Astrocyte of the cerebellum (primary cell): ENCODE results near the gene CTNNAL1.
"Not testable (repeated sequence)": the region's sequence is repeated elsewhere in the genome, so short reads cannot be mapped to it uniquely, and the experiment has no call there.

Experiments
- DNase-seq: peaks from one replicate; pipeline ENCODE4 v3.0.0-alpha.2; 2011; ENCODE audit warnings: low read depth
- H3K4me3 ChIP-seq: 2 replicates; pipeline ENCODE4 v1.5.1; 2011; ENCODE audit warnings: mild to moderate bottlenecking, low read depth, low read length, moderate library complexity
- CTCF ChIP-seq: IDR thresholded peaks from 2 replicates; pipeline ENCODE4 v1.5.1; 2012; ENCODE audit warnings: low read length, low read depth, moderate library complexity, mild to moderate bottlenecking; ENCODE audit errors: missing control alignments
- in situ Hi-C: cut with HindIII; loops from 2 replicates; pipeline ENCODE4 v1.10.0; 2017; ENCODE audit warnings: low sequenced_read_pairs

Gene CTNNAL1

DNA sequence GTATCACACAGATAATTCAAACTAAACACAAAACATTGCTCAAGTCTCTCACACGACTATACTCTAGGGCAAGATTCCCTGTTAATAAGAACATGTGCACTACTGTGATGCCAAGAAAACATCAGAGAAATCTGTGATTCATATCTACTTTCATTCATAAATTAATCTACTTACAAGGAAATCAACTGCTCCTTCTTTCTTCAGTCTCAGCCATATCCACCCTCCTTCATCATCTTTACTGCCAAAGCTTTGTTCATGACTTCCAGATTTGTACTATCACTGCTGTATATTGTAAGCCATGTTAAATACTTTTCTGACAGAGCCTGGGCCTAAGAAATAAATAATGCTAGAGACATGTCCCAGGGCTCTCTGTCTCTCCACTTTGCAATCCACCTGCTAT lies 35.1 kb downstream of the CTNNAL1 start:
- H3K4me3 ChIP-seq = no peak overlapping the region

DNA sequence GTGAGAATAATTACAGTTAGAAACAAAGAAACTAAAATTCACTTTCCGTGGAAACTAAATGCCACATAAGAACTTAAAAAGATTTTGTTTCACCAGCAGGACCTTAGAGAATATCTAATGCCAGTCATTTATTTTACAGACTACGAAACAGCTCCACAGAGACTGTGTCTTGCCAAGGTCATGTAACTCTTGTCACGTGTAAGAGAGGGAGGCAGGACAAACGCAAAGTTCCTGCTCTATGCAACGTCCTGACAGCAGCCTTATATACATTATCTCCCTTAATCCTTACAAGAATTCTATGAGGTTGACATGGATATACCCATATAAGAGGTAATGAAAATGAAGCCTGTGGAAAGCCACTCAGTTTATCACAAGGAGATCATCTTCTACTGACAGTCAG lies 39.4 kb downstream of the CTNNAL1 start:
- TF ChIP-seq CTCF = no peak
- no peak overlapping the region for H3K4me3 ChIP-seq
- DNase-seq = no peak
- in situ Hi-C loops = no loop called here

More for the DNA sequence above, 35.1 kb downstream of the CTNNAL1 start:
- in situ Hi-C loops = no loop called here
- DNase-seq = no peak
- no peak for TF ChIP-seq CTCF

- no peak for TF ChIP-seq CTCF
- H3K4me3 ChIP-seq = no peak overlapping the region
- in situ Hi-C loops = no loop called here
- peak; percentile 41 for DNase-seq
These were observed 40.6 kb downstream of the CTNNAL1 start for GRCh38 chr9:108972626-108973209.

GRCh38 chr9:108972186-108972585 lies 41.1 kb downstream of the CTNNAL1 start:
- no peak for TF ChIP-seq CTCF
- in situ Hi-C loops = no loop called here
- H3K4me3 ChIP-seq = no peak overlapping the region
- DNase-seq = peak; percentile 19

- DNase-seq, in situ Hi-C loops, H3K4me3 ChIP-seq: not testable (repeated sequence)
These were observed 41.9 kb downstream of the CTNNAL1 start for GRCh38 chr9:108971392-108971791.

GRCh38 chr9:108967916-108968315 lies 45.4 kb downstream of the CTNNAL1 start:
- in situ Hi-C loops = no loop called here
- TF ChIP-seq CTCF = no peak
- H3K4me3 ChIP-seq = no peak overlapping the region
- no peak for DNase-seq

GRCh38 chr9:108963459-108964143 lies 49.7 kb downstream of the CTNNAL1 start:
- TF ChIP-seq CTCF = no peak
- no peak overlapping the region for H3K4me3 ChIP-seq
- DNase-seq = no peak
- in situ Hi-C loops = no loop called here
